Activated CD8-positive, alpha-beta memory T cell treated with anti-CD3 and anti-CD28 coated beads, Interleukin-2, amount 50 U/mL, for 24 hours (primary cell): ENCODE results near the gene MYH13.

Source experiments
- DNase-seq: peaks from one replicate; pipeline ENCODE4 v3.0.0-alpha.2; 2020; ENCODE audit errors: extremely low read depth

Gene MYH13

GRCh38 chr17:10372906-10373305, at the start of gene MYH13:
TSS of gene MYH13 (minus strand) at chr17:10373006. CDS start at chr17:10364530, 8,476 bp downstream.
- DNase-seq: no peak

- no peak for DNase-seq
Observed at GRCh38 chr17:10421900-10422542, 49.2 kb upstream of the MYH13 start, which contains the start of gene MYH8. TSS of gene MYH8 (minus strand) at chr17:10421950. CDS start at chr17:10420227, 1,723 bp downstream.

- no peak for DNase-seq
Observed at GRCh38 chr17:10421211-10421610, 48.4 kb upstream of the MYH13 start.

- DNase-seq: no peak
Observed at GRCh38 chr17:10420811-10421210, 48.0 kb upstream of the MYH13 start.

GRCh38 chr17:10417431-10417830, 44.6 kb upstream of the MYH13 start:
- no peak for DNase-seq

- DNase-seq: no peak
Observed at GRCh38 chr17:10415161-10415560, 42.4 kb upstream of the MYH13 start.

- DNase-seq: no peak
Observed at GRCh38 chr17:10403589-10403988, 30.8 kb upstream of the MYH13 start.

- DNase-seq: no peak
Observed at GRCh38 chr17:10398352-10398751, 25.5 kb upstream of the MYH13 start.

GRCh38 chr17:10396524-10397163, 23.8 kb upstream of the MYH13 start:
- no peak for DNase-seq

GRCh38 chr17:10394201-10394887, 21.5 kb upstream of the MYH13 start:
- no peak for DNase-seq

- no peak for DNase-seq
Observed at GRCh38 chr17:10392880-10393279, 20.1 kb upstream of the MYH13 start.

GRCh38 chr17:10385871-10386270, 13.1 kb upstream of the MYH13 start:
- DNase-seq: no peak

GRCh38 chr17:10384175-10384574, 11.4 kb upstream of the MYH13 start:
- no peak for DNase-seq

- no peak for DNase-seq
Observed at GRCh38 chr17:10380631-10381408, 8.0 kb upstream of the MYH13 start.

- DNase-seq: no peak
Observed at GRCh38 chr17:10370016-10370608, 2.7 kb downstream of the MYH13 start.

GRCh38 chr17:10369239-10369638, 3.6 kb downstream of the MYH13 start:
- no peak for DNase-seq

- DNase-seq: no peak
Observed at GRCh38 chr17:10368561-10368960, 4.2 kb downstream of the MYH13 start.

GRCh38 chr17:10360578-10360977, 12.2 kb downstream of the MYH13 start:
- no peak for DNase-seq

GRCh38 chr17:10357768-10358167, 15.0 kb downstream of the MYH13 start:
- DNase-seq: no peak

- DNase-seq: no peak
Observed at GRCh38 chr17:10354651-10355050, 18.2 kb downstream of the MYH13 start.

- DNase-seq: no peak
Observed at GRCh38 chr17:10352893-10353292, 19.9 kb downstream of the MYH13 start.

- DNase-seq: no peak
Observed at GRCh38 chr17:10349403-10349802, 23.4 kb downstream of the MYH13 start.
